Caco-2 (cell line): ENCODE results near the gene ZFP36. TPM values are rescaled to one million over a fixed set of nuclear protein-coding genes. Genes with fewer than 3 reads are reported as not detected.

Experiments
- BruUV-seq: library from RNA; stranded (reverse); fragments of 400-500 nt; replicated peaks from 2 replicates; lab custom pipeline; 2021; lab: Mats Ljungman, UMichigan
- CTCF ChIA-PET: fragments of 300-600 bp; sonication (Branson Sonifier 250); formaldehyde crosslinking; loops from one replicate; lab custom pipeline; 2022; ENCODE audit warnings: antibody characterized with exemption; lab: Charles Lee
- POLR2A ChIA-PET: fragments of 300-600 bp; sonication (Branson Sonifier 250); formaldehyde crosslinking; loops from one replicate; lab custom pipeline; 2022; ENCODE audit warnings: antibody characterized with exemption; lab: Charles Lee
- DNase-seq, 2 experiments: peaks; one replicate each; pipeline versions ENCODE4 v3.0.0 to v3.0.0-alpha.2; 2020 to 2022
- H3K27me3 ChIP-seq: replicated peaks from 2 replicates; pipeline ENCODE4 v1.6.0; 2011; ENCODE audit warnings: low read length; ENCODE audit not compliant: control insufficient read depth, insufficient read depth
- H3K36me3 ChIP-seq: 2 replicates; pipeline ENCODE4 v1.5.1; 2011; ENCODE audit warnings: low read length; ENCODE audit not compliant: control insufficient read depth, insufficient read depth
- H3K4me1 ChIP-seq: fragments of 250-450 bp; sonication (Bioruptor Pico); 2 replicates; pipeline ENCODE4 v1.5.1; 2020; ENCODE audit warnings: mild to moderate bottlenecking
- H3K4me3 ChIP-seq: 2 replicates; pipeline ENCODE4 v1.5.1; 2011; ENCODE audit warnings: low read depth, mild to moderate bottlenecking, control low read depth, low read length
- H3K9me3 ChIP-seq: fragments of 250-450 bp; sonication (Bioruptor Pico); 2 replicates; pipeline ENCODE4 v1.5.1; 2020; ENCODE audit warnings: mild to moderate bottlenecking, moderate library complexity
- H3K27ac Mint-ChIP-seq: one replicate; pipeline ENCODE4 v1.8.0; 2022; ENCODE audit warnings: mixed read lengths; ENCODE audit not compliant: unreplicated experiment
- H3K27me3 Mint-ChIP-seq: one replicate; pipeline ENCODE4 v1.8.0; 2022; ENCODE audit warnings: mixed read lengths; ENCODE audit not compliant: insufficient read depth, unreplicated experiment
- H3K36me3 Mint-ChIP-seq: one replicate; pipeline ENCODE4 v1.8.0; 2022; ENCODE audit warnings: mild to moderate bottlenecking, mixed read lengths; ENCODE audit not compliant: insufficient read depth, unreplicated experiment
- H3K4me1 Mint-ChIP-seq: one replicate; pipeline ENCODE4 v1.8.0; 2022; ENCODE audit warnings: low read depth, mixed read lengths; ENCODE audit not compliant: unreplicated experiment
- H3K4me3 Mint-ChIP-seq: one replicate; pipeline ENCODE4 v1.8.0; 2022; ENCODE audit warnings: mild to moderate bottlenecking, moderate library complexity, mixed read lengths; ENCODE audit not compliant: unreplicated experiment
- H3K9me3 Mint-ChIP-seq: one replicate; pipeline ENCODE4 v1.8.0; 2022; ENCODE audit warnings: mixed read lengths; ENCODE audit not compliant: unreplicated experiment
- CTCF ChIP-seq, 2 experiments: fragments of 200-600 bp in 1 of 2; IDR thresholded peaks; 1 replicate in 1 of 2; 2 replicates in 1 of 2; pipeline versions ENCODE4 v1.5.1 to v1.8.0; 2011 to 2022; ENCODE audit warnings: antibody characterized with exemption in 1 of 2, control low read depth in 1 of 2, inconsistent platforms in 1 of 2, low read depth in 1 of 2, low read length in 1 of 2, mild to moderate bottlenecking in 1 of 2, moderate library complexity in 1 of 2; ENCODE audit not compliant: insufficient read depth in 1 of 2, severe bottlenecking in 1 of 2, unreplicated experiment in 1 of 2
- intact Hi-C: fragments of 100-400 bp; cut with micrococcal nuclease; formaldehyde crosslinking; loops from one replicate; pipeline ENCODE4 v1.10.0; 2022; ENCODE audit not compliant: unreplicated experiment
- total RNA-seq: library from RNA; stranded (reverse); gene quantifications from 2 replicates; pipeline ENCODE4 v1.2.3, GENCODE V29; 2022

The ZFP36 gene
- total RNA-seq, 1 experiment from 2014 or later = 25.8 TPM

DNA sequence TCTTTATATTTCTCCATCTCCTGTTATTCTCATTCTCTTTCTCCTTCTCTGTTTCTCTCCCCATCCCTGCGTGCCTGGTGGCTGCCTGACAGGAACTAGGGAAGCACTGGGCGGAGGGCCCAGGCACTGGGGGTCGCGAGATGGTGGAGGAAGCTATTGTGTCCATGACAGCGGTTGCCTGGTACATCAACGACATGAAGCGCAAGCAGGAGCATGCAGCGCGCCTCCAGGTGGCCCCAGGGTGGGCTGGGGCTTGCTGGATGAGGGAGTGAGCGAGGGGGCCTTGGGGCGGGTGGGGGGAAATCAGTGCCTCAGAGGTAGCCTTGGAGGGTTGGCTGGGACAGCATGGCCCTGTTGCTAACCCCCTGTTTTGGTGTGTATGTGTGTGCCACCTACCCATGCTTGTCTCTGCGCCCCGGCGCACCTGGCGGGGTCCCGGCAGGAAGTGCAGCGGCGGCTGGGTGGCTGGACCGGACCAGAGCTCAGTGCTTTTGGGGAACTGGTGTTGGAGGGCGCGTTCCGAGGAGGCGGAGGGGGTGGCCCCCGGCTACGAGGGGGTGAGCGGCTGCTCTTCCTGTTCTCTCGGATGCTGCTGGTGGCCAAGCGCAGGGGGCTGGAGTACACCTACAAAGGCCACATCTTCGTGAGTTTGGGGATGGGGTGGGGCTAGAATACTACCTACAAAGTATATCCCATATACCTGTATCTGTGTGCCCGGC, 11.0 kb downstream of the ZFP36 start:
- Mint-ChIP-seq H3K27ac (no peak overlapping the region), H3K4me3 (no peak overlapping the region), H3K4me1 (peaks cover 9% of the 10 kb centered on the region), H3K36me3 (peaks cover 51% of the 10 kb centered on the region), H3K27me3 (no peaks in the 10 kb centered on the region), H3K9me3 (no peaks in the 10 kb centered on the region)
- H3K9me3 ChIP-seq = no peaks in the 10 kb centered on the region
- peaks cover 3% of the 10 kb centered on the region for H3K36me3 ChIP-seq
- no peak overlapping the region for H3K4me3 ChIP-seq
- ChIA-PET CTCF (no interaction called here), POLR2A (interaction anchor here (0.5 to 0.9 kb wide), 2 partner anchors 15 to 18 kb away, joined by 3 read pairs; partner anchors contain the start of gene RPS16)
- peaks cover 7% of the 10 kb centered on the region; the same call in 1 of the 2 replicates for H3K4me1 ChIP-seq
- TF ChIP-seq CTCF (IDR thresholded peaks at IDR 0.05; ENCODE audit: insufficient read depth in 1 of 2, low read depth in 1 of 2, low read length in 1 of 2, severe bottlenecking in 1 of 2, unreplicated experiment in 1 of 2) = no peak
- DNase-seq = no peak
- H3K27me3 ChIP-seq = no peaks in the 10 kb centered on the region
- intact Hi-C loops = no loop called here
- no TSS peak for BruUV-seq

GRCh38 chr19:39419003-39419402, 12.4 kb downstream of the ZFP36 start:
- no peaks in the 10 kb centered on the region for H3K9me3 ChIP-seq
- no peak for TF ChIP-seq CTCF (IDR thresholded peaks at IDR 0.05; ENCODE audit: insufficient read depth in 1 of 2, low read depth in 1 of 2, low read length in 1 of 2, severe bottlenecking in 1 of 2, unreplicated experiment in 1 of 2)
- no TSS peak for BruUV-seq
- DNase-seq = no peak
- H3K4me3 ChIP-seq = no peak overlapping the region
- intact Hi-C loops = no loop called here
- H3K4me1 ChIP-seq = peaks cover 5% of the 10 kb centered on the region; the same call in 1 of the 2 replicates
- no peaks in the 10 kb centered on the region for H3K27me3 Mint-ChIP-seq
- H3K4me1 Mint-ChIP-seq = peaks cover 8% of the 10 kb centered on the region
- H3K27me3 ChIP-seq = no peaks in the 10 kb centered on the region
- no peak overlapping the region for H3K4me3 Mint-ChIP-seq
- peaks cover 4% of the 10 kb centered on the region for H3K36me3 ChIP-seq
- peaks cover 53% of the 10 kb centered on the region for H3K36me3 Mint-ChIP-seq
- POLR2A ChIA-PET = no interaction called here
- no peak overlapping the region for H3K27ac Mint-ChIP-seq
- no peaks in the 10 kb centered on the region for H3K9me3 Mint-ChIP-seq
- CTCF ChIA-PET = interaction anchor here (0.5 kb wide), 1 partner anchor 110 kb away, joined by 9 read pairs; no protein-coding TSS in a partner anchor

DNA sequence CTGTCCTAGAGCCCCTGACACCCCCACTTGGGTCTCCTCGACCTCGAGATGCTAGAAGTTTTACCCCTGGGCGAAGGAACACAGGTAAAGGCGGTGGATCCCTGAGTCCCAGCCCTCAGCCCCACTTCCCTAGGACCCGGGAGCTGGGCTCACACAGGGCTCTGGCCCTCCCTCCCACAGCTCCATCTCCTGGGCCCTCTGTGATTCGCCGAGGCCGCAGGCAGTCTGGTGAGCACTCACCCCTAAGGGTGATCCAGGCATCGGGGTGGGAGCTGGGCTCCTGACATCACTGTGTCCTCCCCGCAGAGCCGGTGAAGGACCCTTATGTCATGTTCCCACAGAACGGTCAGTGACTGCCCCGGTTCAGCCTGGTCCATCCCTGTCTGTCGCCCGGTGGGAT, 14.1 kb downstream of the ZFP36 start:
- H3K27ac Mint-ChIP-seq = no peak overlapping the region
- intact Hi-C loops = no loop called here
- ChIA-PET CTCF (no interaction called here), POLR2A (interaction anchor here (3.0 kb wide), 1 partner anchor 15 kb away, joined by 9 read pairs; the partner anchor contains the start of gene RPS16)
- H3K4me1 Mint-ChIP-seq = no peaks in the 10 kb centered on the region
- no peak overlapping the region for H3K4me3 ChIP-seq
- H3K9me3 Mint-ChIP-seq = no peaks in the 10 kb centered on the region
- H3K36me3 ChIP-seq = peaks cover 8% of the 10 kb centered on the region
- H3K4me1 ChIP-seq = no peaks in the 10 kb centered on the region
- BruUV-seq = no TSS peak
- no peak for DNase-seq
- no peaks in the 10 kb centered on the region for H3K9me3 ChIP-seq
- TF ChIP-seq CTCF (IDR thresholded peaks at IDR 0.05; ENCODE audit: insufficient read depth in 1 of 2, low read depth in 1 of 2, low read length in 1 of 2, severe bottlenecking in 1 of 2, unreplicated experiment in 1 of 2) = no peak
- no peaks in the 10 kb centered on the region for H3K27me3 Mint-ChIP-seq
- peaks cover 53% of the 10 kb centered on the region for H3K36me3 Mint-ChIP-seq
- no peaks in the 10 kb centered on the region for H3K27me3 ChIP-seq
- no peak overlapping the region for H3K4me3 Mint-ChIP-seq
